ENCODE data around the gene GEMIN5.

GRCh38 chr5:154849791-154850201 lies 88.2 kb downstream of the GEMIN5 start:
- no peak for TF ChIP-seq POLR2A (IDR thresholded peaks at IDR 0.05)
- no peak for TF ChIP-seq CTCF (IDR thresholded peaks at IDR 0.05)

Data from prostate gland (tissue), 2 donors.